HepG2 (cell line): ENCODE data around the gene MAP3K14. TPM values are rescaled to one million over a fixed set of nuclear protein-coding genes. Genes with fewer than 3 reads are reported as not detected.

ENCODE experiments used
- ARHGAP35 ChIP-seq: sonication (generic); formaldehyde crosslinking; IDR thresholded peaks from 2 replicates; pipeline ENCODE4 v1.9.0; 2022; ENCODE audit warnings: mild to moderate bottlenecking, inconsistent platforms, moderate library complexity, missing genetic modification reagents, borderline replicate concordance
- HDAC1 ChIP-seq: sonication (generic); formaldehyde crosslinking; IDR thresholded peaks from 2 replicates; pipeline ENCODE4 v1.5.1; 2020; ENCODE audit warnings: mild to moderate bottlenecking, missing genetic modification reagents
- HNF4G ChIP-seq, 2 experiments: sonication (generic) in 1 of 2; formaldehyde crosslinking in 1 of 2; IDR thresholded peaks; 2 replicates each; pipeline versions ENCODE4 v1.4.0 to v1.6.1; 2011 to 2020; ENCODE audit warnings: borderline replicate concordance in 2 of 2, low read depth in 2 of 2, mild to moderate bottlenecking in 2 of 2, low read length in 1 of 2, missing genetic modification reagents in 1 of 2, moderate library complexity in 1 of 2
- HNRNPLL ChIP-seq: fragments of 200-400 bp; formaldehyde crosslinking; IDR thresholded peaks from 2 replicates; pipeline ENCODE4 v1.6.1; 2017; ENCODE audit warnings: mild to moderate bottlenecking, low read depth, low read length; ENCODE audit not compliant: poor library complexity, severe bottlenecking
- MTA1 ChIP-seq: sonication (generic); formaldehyde crosslinking; IDR thresholded peaks from 2 replicates; pipeline ENCODE4 v1.4.0; 2020; ENCODE audit warnings: missing genetic modification reagents, mild to moderate bottlenecking, borderline replicate concordance
- ZNF556 ChIP-seq: sonication (generic); formaldehyde crosslinking; IDR thresholded peaks from 2 replicates; pipeline ENCODE4 v1.4.0; 2020; ENCODE audit warnings: mild to moderate bottlenecking, missing genetic modification reagents, borderline replicate concordance
- polyA plus RNA-seq, 8 experiments: library from polyadenylated mRNA; depleted of rRNA in 3 of 8; stranded (reverse) in 7 of 8; unstranded in 1 of 8; fragments of >200 nt; fragmentation: Illumina TruSeq in 4 of 8; extraction: Trizol in 4 of 8; gene quantifications; 2 replicates each; pipeline versions ENCODE4 v1.2.1 to v1.2.3, GENCODE V29; 2011 to 2016; ENCODE audit warnings: low read depth in 4 of 8, missing spikeins in 1 of 8, mixed read lengths in 1 of 8; ENCODE audit not compliant: insufficient read depth in 1 of 8
- total RNA-seq, 5 experiments: library from RNA; depleted of rRNA; stranded (reverse); fragments of >200 nt; fragmentation: Illumina TruSeq; extraction: Trizol; gene quantifications; 2 replicates each; pipeline ENCODE4 v1.2.3, GENCODE V29; 2016; ENCODE audit warnings: low read depth in 1 of 5
- TF ChIP-seq, protein P1 (sequence below): sonication (generic); formaldehyde crosslinking; IDR thresholded peaks from 2 replicates; pipeline ENCODE4 v1.8.1; 2023; ENCODE audit warnings: mild to moderate bottlenecking, missing genetic modification reagents
- TF ChIP-seq, protein P2 (sequence below): sonication (generic); formaldehyde crosslinking; conservative IDR thresholded peaks from 2 replicates; pipeline ENCODE4 v1.4.0; 2020; ENCODE audit warnings: mild to moderate bottlenecking, missing genetic modification reagents, moderate library complexity
- TF ChIP-seq, protein P3 (sequence below): sonication (generic); formaldehyde crosslinking; IDR thresholded peaks from 2 replicates; pipeline ENCODE4 v1.8.0; 2022; ENCODE audit warnings: mild to moderate bottlenecking, missing genetic modification reagents; ENCODE audit not compliant: insufficient replicate concordance
- TF ChIP-seq, protein P4 (sequence below): sonication (generic); formaldehyde crosslinking; IDR thresholded peaks from 2 replicates; pipeline ENCODE4 v1.5.1; 2020; ENCODE audit warnings: mild to moderate bottlenecking, missing genetic modification reagents, moderate library complexity
- TF ChIP-seq, protein P5 (sequence below): sonication (generic); formaldehyde crosslinking; IDR thresholded peaks from 2 replicates; pipeline ENCODE4 v1.5.1; 2020; ENCODE audit warnings: mild to moderate bottlenecking, missing genetic modification reagents
- TF ChIP-seq, protein P6 (sequence below): sonication (generic); formaldehyde crosslinking; IDR thresholded peaks from 2 replicates; pipeline ENCODE4 v1.4.0; 2020; ENCODE audit warnings: mild to moderate bottlenecking, missing genetic modification reagents

The MAP3K14 gene
- total and polyA plus RNA-seq, 2 of the 13 experiments (the other 11 are each of a cell fraction or from before 2014, with no cell fraction given) = 2.6 TPM

DNA sequence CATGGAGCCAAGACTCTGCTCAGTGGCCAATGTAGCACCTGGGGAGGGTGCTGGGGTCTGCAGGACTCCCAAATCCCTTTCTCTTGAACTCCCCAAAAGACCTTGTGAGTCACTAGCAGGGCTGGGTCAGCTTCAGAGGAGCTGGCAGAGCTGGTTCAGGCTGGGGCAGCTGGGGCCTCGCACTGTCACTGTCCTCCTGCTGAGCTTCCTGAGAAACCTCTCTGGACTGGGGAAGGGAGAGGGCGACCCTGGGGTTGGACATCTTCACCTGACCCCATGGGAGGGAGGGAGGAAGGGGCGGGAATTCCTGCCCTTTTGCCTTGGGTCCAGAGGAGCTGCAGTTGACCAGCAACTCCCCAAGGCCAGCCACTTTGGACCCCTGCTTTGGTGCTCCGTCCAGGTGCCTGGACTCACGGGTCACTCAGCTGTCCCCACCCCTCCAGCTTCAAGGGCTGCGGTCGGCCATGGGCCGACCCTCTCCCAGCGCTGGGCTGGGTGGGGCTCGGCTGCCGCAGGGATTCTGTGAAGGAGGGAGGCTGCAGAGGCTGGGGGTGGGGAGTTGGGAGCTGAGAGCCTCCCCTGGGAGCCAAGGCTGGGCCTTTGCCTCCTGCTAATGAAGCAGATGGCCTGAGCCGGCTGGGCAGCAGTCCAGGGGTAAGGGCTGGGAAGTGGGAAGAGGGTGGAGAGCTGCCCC lies 85.9 kb downstream of the MAP3K14 start (continued):
- TF ChIP-seq, protein P1, sequence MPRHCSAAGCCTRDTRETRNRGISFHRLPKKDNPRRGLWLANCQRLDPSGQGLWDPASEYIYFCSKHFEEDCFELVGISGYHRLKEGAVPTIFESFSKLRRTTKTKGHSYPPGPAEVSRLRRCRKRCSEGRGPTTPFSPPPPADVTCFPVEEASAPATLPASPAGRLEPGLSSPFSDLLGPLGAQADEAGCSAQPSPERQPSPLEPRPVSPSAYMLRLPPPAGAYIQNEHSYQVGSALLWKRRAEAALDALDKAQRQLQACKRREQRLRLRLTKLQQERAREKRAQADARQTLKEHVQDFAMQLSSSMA = 0 out of 2 replicates have a peak, but pooled peaks have one; percentile 56
- 0 out of 2 replicates have a peak, but pooled peaks have one; percentile 14 for TF ChIP-seq ZNF556 (CRISPR knock-in tag)
- TF ChIP-seq, protein P2, sequence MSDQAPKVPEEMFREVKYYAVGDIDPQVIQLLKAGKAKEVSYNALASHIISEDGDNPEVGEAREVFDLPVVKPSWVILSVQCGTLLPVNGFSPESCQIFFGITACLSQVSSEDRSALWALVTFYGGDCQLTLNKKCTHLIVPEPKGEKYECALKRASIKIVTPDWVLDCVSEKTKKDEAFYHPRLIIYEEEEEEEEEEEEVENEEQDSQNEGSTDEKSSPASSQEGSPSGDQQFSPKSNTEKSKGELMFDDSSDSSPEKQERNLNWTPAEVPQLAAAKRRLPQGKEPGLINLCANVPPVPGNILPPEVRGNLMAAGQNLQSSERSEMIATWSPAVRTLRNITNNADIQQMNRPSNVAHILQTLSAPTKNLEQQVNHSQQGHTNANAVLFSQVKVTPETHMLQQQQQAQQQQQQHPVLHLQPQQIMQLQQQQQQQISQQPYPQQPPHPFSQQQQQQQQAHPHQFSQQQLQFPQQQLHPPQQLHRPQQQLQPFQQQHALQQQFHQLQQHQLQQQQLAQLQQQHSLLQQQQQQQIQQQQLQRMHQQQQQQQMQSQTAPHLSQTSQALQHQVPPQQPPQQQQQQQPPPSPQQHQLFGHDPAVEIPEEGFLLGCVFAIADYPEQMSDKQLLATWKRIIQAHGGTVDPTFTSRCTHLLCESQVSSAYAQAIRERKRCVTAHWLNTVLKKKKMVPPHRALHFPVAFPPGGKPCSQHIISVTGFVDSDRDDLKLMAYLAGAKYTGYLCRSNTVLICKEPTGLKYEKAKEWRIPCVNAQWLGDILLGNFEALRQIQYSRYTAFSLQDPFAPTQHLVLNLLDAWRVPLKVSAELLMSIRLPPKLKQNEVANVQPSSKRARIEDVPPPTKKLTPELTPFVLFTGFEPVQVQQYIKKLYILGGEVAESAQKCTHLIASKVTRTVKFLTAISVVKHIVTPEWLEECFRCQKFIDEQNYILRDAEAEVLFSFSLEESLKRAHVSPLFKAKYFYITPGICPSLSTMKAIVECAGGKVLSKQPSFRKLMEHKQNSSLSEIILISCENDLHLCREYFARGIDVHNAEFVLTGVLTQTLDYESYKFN (CRISPR knock-in tag) = peak; percentile 60
- TF ChIP-seq HNRNPLL = peak; percentile 8
- TF ChIP-seq, protein P3, sequence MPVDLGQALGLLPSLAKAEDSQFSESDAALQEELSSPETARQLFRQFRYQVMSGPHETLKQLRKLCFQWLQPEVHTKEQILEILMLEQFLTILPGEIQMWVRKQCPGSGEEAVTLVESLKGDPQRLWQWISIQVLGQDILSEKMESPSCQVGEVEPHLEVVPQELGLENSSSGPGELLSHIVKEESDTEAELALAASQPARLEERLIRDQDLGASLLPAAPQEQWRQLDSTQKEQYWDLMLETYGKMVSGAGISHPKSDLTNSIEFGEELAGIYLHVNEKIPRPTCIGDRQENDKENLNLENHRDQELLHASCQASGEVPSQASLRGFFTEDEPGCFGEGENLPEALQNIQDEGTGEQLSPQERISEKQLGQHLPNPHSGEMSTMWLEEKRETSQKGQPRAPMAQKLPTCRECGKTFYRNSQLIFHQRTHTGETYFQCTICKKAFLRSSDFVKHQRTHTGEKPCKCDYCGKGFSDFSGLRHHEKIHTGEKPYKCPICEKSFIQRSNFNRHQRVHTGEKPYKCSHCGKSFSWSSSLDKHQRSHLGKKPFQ (CRISPR knock-in tag) = no peak
- TF ChIP-seq, protein P4, sequence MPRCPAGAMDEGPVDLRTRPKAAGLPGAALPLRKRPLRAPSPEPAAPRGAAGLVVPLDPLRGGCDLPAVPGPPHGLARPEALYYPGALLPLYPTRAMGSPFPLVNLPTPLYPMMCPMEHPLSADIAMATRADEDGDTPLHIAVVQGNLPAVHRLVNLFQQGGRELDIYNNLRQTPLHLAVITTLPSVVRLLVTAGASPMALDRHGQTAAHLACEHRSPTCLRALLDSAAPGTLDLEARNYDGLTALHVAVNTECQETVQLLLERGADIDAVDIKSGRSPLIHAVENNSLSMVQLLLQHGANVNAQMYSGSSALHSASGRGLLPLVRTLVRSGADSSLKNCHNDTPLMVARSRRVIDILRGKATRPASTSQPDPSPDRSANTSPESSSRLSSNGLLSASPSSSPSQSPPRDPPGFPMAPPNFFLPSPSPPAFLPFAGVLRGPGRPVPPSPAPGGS (CRISPR knock-in tag) = no peak
- TF ChIP-seq, protein P5, sequence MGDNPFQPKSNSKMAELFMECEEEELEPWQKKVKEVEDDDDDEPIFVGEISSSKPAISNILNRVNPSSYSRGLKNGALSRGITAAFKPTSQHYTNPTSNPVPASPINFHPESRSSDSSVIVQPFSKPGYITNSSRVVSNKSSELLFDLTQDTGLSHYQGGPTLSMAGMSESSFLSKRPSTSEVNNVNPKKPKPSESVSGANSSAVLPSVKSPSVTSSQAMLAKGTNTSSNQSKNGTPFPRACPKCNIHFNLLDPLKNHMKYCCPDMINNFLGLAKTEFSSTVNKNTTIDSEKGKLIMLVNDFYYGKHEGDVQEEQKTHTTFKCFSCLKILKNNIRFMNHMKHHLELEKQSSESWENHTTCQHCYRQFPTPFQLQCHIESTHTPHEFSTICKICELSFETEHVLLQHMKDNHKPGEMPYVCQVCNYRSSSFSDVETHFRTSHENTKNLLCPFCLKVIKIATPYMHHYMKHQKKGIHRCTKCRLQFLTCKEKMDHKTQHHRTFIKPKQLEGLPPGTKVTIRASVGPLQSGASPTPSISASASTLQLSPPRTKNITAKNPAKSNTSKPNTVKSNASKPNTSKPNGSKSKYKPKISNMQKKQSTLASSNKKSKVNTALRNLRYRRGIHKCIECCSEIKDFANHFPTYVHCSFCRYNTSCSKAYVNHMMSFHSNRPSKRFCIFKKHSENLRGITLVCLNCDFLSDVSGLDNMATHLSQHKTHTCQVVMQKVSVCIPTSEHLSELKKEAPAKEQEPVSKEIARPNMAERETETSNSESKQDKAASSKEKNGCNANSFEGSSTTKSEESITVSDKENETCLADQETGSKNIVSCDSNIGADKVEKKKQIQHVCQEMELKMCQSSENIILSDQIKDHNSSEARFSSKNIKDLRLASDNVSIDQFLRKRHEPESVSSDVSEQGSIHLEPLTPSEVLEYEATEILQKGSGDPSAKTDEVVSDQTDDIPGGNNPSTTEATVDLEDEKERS (CRISPR knock-in tag) = no peak
- TF ChIP-seq, protein P6, sequence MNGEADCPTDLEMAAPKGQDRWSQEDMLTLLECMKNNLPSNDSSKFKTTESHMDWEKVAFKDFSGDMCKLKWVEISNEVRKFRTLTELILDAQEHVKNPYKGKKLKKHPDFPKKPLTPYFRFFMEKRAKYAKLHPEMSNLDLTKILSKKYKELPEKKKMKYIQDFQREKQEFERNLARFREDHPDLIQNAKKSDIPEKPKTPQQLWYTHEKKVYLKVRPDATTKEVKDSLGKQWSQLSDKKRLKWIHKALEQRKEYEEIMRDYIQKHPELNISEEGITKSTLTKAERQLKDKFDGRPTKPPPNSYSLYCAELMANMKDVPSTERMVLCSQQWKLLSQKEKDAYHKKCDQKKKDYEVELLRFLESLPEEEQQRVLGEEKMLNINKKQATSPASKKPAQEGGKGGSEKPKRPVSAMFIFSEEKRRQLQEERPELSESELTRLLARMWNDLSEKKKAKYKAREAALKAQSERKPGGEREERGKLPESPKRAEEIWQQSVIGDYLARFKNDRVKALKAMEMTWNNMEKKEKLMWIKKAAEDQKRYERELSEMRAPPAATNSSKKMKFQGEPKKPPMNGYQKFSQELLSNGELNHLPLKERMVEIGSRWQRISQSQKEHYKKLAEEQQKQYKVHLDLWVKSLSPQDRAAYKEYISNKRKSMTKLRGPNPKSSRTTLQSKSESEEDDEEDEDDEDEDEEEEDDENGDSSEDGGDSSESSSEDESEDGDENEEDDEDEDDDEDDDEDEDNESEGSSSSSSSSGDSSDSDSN (CRISPR knock-in tag) = peak; percentile 26; the same call in 1 of the 2 replicates
- peak; percentile 30 for TF ChIP-seq HDAC1
- no peak for TF ChIP-seq ARHGAP35 (CRISPR knock-in tag)
- peak; percentile 42; the same call in 1 of the 2 replicates for TF ChIP-seq MTA1
- TF ChIP-seq HNF4G (IDR thresholded peaks at IDR 0.05; ENCODE audit: borderline replicate concordance, low read depth, low read length) = 0 out of 2 replicates have a peak, but pooled peaks have one; percentile 10
- TF ChIP-seq HNF4G (CRISPR knock-in tag; IDR thresholded peaks at IDR 0.05; ENCODE audit: borderline replicate concordance, low read depth) = no peak; the same call in 1 of the 2 replicates
